Fibroblast of skin of left biceps (primary cell): ENCODE data around the gene C5orf46.
"Not testable (repeated sequence)": the region's sequence is repeated elsewhere in the genome, so short reads cannot be mapped to it uniquely, and the experiment has no call there.

Experiments used
- DNase-seq, 2 experiments: peaks; one replicate each; pipeline ENCODE4 v3.0.0-alpha.2; 2013; ENCODE audit warnings: low read depth in 2 of 2

The C5orf46 gene

DNA sequence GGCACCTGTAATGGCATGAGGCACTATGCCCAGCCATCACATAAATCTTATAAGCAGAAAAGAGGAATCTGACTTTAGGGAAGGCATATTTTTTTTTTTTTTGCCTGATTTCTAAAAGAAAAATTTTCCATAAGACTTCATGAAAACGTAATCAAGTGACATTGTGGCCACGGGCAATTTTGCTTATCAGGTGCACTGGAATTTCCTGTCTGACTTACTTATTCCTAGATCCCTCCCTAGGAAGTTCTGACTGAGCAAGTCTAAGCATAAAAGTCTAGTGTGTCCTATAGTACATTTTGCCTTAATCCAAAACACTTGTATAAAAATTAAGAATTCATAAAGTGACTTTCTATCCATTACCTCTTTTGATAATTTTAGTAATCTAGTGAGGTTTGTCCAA lies 12.5 kb downstream of the C5orf46 start:
- DNase-seq = no peak

GRCh38 chr5:147892696-147893296 lies 13.5 kb downstream of the C5orf46 start:
- DNase-seq = no peak

GRCh38 chr5:147887930-147888329 lies 18.4 kb downstream of the C5orf46 start:
- no peak for DNase-seq

GRCh38 chr5:147887026-147887627 lies 19.2 kb downstream of the C5orf46 start:
- DNase-seq = no peak

DNA sequence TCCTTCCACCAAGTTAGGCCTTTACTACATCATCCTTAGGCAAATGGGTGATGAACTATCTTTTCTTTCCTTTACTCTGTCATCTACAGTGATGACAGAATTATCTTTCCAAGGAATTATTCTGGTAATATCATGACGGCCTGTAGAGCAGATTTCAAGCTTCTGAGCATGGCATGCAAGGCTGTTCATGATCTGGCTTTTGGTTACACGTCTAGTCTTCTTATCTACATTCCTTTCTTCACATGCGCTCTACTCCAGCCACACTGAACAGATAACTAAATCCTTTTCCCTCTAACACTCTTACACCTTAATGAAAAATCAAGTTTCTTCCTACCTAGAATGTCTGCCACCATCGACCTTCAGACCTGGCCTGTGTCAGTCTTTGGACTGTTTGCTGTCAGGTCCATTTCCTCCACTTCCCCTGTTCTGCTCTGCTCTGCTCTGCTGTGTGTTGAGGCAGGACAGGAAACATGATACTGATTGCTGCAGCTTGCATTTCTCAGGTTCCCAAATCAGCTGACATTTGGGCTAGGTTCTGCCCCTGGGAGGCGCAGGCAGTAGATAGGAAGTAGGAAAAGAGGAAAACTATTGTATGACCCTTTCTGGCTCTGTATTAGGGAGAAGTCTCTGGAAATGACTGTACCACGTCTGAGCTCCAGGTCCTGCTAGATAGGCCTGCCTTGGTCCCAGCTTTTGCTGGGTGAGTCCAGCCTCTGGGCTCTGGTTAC lies 23.6 kb downstream of the C5orf46 start:
- DNase-seq = no peak

DNA sequence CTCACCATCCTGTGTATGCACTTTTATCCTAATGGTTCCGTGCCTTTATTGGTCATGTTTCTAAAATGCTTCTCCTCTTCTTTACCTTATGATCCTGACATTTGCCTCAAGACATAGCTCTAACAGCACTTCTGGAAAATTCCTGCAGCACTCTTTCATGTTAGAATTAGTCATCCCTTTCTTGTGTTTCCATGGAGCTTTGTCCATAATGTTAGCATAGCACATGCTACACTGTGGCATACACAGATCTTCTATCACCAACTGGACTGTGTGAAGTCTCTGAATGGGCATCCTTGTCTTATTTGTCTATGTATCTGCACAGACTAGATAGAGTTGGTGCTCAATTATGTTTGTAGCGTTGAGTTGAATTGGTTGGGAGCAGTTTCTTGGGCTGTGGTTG lies 25.9 kb downstream of the C5orf46 start:
- no peak for DNase-seq

DNA sequence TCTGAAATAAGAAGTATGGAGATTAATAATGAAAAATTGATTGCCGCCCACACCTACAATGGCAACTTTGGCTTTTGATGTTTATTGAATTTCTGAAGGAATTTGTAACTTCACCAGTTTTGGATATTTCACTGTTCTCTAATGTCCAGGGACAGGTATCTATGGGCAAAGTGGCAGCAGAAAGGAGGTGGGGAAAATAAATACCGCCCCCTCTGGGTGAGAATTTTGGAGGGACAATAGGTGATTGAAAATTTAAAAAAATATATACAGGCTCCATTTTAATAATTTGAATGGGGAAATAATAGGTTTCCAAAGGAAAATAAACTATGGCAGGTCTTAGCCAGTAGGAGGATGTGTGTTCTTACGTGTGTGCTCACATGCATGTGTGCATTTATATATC lies 26.6 kb downstream of the C5orf46 start:
- no peak for DNase-seq

GRCh38 chr5:147878066-147878759 lies 28.1 kb downstream of the C5orf46 start, which contains the start of gene SCGB3A2:
Gene SCGB3A2, plus strand, starts transcription at chr5:147878711. Its CDS starts 93 bp downstream, at chr5:147878804.
- no peak for DNase-seq

DNA sequence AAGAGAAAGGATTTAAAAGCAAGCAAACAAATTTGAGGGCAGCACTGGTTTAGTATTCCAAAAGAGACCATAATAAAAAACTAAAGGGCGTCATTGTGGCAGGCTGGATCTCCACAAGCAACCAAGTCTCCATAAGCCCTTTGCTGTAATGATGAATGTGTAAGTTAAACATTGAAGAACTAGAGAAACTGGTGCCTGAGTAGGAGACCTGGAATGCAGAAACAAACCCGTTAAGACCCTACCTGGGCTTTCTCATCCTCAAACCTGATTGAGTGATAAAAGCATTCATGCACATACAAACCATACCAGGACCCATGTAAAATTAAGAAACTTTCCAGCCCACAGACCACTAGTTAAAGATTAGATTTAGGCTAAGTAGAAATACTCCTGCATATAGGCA lies 29.7 kb downstream of the C5orf46 start:
- DNase-seq = no peak

GRCh38 chr5:147876141-147876540 lies 30.2 kb downstream of the C5orf46 start:
- no peak for DNase-seq

DNA sequence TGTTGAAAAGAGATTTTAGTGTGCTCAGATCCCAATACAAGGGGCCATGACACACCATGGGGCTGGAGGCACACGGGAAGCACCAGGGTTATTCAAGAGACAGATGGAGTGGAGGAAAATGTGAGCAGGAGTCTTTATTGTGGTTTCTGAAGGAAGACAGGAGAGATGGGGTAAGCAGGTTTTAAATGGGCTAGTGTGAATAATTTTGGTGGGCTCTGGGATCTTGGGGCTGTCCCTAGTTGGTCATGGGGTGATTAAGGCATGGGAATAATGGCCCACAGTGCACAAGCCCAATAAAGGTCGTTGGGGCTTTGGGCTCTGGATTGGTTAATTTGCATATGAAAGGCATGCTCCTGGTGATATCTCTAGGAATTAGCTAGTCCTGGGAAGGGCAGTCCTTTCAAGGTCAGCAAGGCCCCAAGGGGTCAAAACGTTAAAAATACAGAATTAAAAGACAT lies 31.4 kb downstream of the C5orf46 start:
- DNase-seq = no peak

- DNase-seq = not testable (repeated sequence)
These were observed 32.0 kb downstream of the C5orf46 start for GRCh38 chr5:147874118-147874875.

GRCh38 chr5:147872744-147873435 lies 33.4 kb downstream of the C5orf46 start:
- not testable (repeated sequence) for DNase-seq

DNA sequence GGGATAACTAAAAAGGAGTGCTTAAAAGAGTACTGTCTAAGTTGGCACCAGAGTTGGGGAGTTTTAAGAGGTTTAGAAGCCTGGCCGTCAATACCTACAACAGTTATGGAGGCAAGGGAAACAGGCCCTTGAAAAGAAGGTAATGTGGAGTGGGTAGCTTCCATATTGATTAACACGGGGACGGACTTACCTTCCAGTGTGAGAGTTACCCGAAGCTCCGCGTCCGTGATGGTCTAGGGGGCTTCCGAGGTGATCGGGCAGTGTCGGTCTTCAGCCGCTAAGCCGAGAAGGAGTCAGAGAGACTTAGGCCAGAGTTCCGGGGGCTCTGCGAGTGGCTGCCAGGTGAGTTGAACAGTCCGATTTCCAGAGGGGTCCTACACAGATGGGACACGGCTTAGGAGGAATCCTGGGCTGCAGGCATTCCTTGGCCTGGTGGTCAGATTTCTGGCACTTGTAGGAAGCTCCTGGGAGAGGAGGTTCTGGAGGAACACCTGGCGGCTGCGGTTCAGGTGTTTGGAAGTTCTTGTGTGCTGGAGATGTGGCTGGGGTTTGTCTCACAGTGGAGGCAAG lies 34.3 kb downstream of the C5orf46 start:
- not testable (repeated sequence) for DNase-seq

DNA sequence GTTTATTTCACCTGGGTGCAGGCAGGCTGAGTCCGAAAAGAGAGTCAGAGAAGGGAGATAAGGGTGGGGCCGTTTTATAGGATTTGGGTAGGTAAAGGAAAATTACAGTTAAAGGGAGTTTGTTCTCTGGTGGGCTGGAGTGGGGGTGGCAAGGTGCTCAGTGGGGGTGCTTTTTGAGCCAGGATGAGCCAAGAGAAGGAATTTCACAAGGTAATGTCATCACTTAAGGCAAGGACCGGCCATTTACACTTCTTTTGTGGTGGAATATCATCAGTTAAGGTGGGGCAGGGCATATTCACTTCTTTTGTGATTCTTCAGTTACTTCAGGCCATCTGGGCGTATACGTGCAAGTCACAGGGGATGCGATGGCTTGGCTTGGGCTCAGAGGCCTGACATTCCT lies 36.4 kb downstream of the C5orf46 start:
- not testable (repeated sequence) for DNase-seq

GRCh38 chr5:147869112-147869511 lies 37.2 kb downstream of the C5orf46 start:
- no peak for DNase-seq

GRCh38 chr5:147863454-147864158 lies 42.7 kb downstream of the C5orf46 start:
- DNase-seq = no peak

DNA sequence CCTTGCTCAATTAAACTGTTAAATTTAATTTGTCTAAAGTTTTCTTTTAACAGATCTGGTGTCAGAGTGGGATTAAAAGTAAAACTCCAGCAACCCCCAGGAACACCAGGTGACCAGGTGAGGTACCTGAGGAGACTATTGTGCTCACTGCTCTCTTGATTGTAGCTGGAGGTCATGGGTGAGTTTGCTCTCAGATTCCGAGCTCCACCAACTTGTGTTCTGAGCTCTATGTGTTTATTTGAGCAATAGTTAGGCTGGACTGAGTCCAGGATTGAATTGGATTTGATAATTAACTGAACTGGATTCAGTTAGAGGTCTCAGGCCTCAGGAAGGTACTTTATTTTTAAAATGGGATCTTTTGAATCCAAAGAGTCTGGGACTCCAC lies 45.7 kb downstream of the C5orf46 start:
- DNase-seq = no peak

- no peak for DNase-seq
These were observed 46.2 kb downstream of the C5orf46 start for GRCh38 chr5:147859962-147860640.
